ENCODE data around the gene PWWP2A.

- TF ChIP-seq CTCF (conservative IDR thresholded peaks at IDR 0.05; ENCODE audit: low read length): no peak
- no peak for TF ChIP-seq EZH2phosphoT487 (IDR thresholded peaks at IDR 0.05; ENCODE audit: borderline replicate concordance)
These were observed 44.2 kb downstream of the PWWP2A start for GRCh38 chr5:160075073-160075472.
